GM12891 (cell line): Measurements from ENCODE around the gene DUXA.

Source experiments
- PAX5 ChIP-seq: IDR thresholded peaks from 2 replicates; pipeline ENCODE4 v1.6.1; 2011; ENCODE audit warnings: low read length, moderate library complexity, mild to moderate bottlenecking; ENCODE audit not compliant: insufficient read depth, severe bottlenecking
- POLR2A ChIP-seq: IDR thresholded peaks from 2 replicates; pipeline ENCODE4 v1.6.1; 2011; ENCODE audit warnings: low read depth, low read length, control low read depth
- POLR2AphosphoS5 ChIP-seq: IDR thresholded peaks from 2 replicates; pipeline ENCODE4 v1.6.1; 2011; ENCODE audit warnings: low read depth, low read length, control low read depth
- POU2F2 ChIP-seq: IDR thresholded peaks from 2 replicates; pipeline ENCODE4 v1.6.1; 2011; ENCODE audit warnings: low read depth, mild to moderate bottlenecking, control low read depth, low read length, moderate library complexity
- SPI1 ChIP-seq: IDR thresholded peaks from 2 replicates; pipeline ENCODE4 v1.6.1; 2011; ENCODE audit warnings: low read depth, low read length, control low read depth
- TAF1 ChIP-seq: IDR thresholded peaks from 2 replicates; pipeline ENCODE4 v1.6.1; 2011; ENCODE audit warnings: low read depth, low read length, control low read depth

DNA sequence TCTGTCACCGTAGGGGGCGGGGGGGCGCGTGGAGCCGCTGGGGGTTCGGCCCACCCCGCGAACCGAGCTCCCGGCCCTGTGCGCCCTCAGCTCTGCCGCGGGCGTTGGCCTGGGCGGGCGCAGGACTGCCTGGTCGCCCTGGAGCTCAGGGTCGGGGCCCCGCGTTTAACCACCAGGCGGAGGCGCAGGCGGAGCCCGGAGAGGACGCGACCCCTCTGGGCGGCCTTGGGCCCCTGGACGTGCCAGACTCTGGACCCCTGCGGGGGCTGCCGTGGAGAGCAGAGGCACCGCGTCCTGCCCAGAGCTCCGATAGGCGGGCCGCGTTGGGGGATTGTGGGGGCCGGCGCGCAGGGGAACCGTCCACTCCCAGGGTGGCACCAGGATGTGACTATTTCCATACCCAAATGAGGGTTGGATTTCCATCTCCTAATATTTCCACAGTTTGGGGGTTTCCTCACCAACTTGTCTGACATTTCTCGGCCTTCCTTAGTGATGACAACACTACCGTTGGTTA, 60.5 kb downstream of the DUXA start:
- TF ChIP-seq POLR2A (no peak), POLR2AphosphoS5 (no peak), SPI1 (no peak), TAF1 (no peak), PAX5 (no peak), POU2F2 (no peak)
